Skeletal muscle cell (primary cell): ENCODE measurements around the gene ABAT.
"Not testable (repeated sequence)": the region's sequence is repeated elsewhere in the genome, so short reads cannot be mapped to it uniquely, and the experiment has no call there.

Experiments used
- DNase-seq: peaks from one replicate; pipeline ENCODE4 v3.0.0-alpha.2; 2010; ENCODE audit warnings: low read depth
- H3K4me3 ChIP-seq: 2 replicates; pipeline ENCODE4 v1.5.1; 2011; ENCODE audit warnings: low read depth, mild to moderate bottlenecking, control low read depth, low read length, moderate library complexity

The ABAT gene

DNA sequence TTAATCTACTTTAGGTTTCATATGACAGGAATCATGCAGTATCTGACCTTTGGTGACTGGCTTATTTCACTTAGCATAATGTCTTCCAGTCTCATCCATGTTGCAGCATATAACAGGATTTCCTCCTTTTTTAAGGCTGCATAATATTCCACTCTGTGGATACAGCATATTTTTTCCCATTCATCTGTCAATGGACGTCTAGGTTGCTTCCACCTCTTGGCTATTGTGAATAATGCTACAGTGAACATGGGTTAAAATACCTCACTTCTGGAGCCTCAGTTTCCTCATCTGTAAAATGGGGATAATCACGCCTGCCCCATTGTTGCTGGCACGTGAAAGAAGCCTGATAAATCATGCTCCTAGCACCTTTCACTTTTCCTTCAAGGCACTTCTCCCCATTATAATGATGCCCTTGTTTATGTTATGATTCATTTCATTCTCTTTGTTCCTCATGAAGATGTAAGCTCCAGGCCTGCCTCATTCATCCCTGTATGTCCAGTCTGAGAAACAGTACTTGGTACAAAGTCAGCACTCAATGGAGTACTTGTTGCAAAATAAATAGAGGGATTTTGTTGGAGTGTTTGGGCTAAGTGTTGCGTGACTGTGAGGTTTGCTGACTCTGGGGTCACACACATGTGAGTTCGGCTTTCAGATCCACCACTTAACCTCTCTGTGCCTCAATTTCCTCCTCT, 59.6 kb downstream of the ABAT start:
- DNase-seq, result no peak
- H3K4me3 ChIP-seq, result no peak overlapping the region

DNA sequence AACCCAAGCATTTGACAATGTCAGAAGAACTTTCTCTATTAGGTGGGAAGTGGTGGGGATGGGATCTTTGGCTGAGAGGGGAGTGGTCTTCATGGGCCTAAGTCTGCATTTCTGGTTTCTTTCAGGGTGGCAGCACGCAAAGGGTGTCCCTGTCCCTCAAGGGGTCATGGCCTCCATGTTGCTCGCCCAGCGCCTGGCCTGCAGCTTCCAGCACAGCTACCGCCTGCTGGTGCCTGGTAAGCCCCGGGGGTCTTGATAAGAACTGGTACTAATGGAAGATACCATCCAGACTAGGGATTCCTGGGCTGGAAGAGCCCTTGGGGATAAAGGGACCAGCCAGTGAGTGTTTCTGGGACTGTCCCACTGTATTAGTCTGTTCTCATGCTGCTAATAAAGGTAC, 61.2 kb downstream of the ABAT start:
- DNase-seq, result no peak
- H3K4me3 ChIP-seq, result no peak overlapping the region

DNA sequence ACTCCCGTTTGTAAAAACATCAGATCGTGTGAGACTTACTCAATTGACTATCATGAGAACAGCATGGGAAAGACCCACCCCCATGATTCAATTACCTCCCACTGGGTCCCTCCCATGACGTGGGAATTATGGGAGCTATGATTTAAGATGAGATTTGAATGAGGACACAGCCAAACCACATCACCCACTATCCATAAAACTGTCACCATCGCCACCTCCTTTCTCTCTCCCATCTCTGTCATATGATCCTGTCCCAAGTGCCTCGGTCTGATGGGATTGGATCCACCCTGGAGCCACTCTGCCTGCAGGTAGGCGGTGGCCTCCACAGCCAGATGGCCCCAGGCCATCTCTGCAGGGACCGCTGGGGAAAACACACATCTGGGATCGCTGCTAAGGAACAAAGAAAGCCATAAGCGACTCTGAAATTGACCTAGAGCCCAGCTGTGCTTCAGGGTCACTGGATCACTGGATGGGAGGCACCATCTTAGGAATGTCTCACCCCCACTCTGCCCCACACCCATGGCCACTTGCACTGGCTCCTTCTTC, 61.8 kb downstream of the ABAT start:
- no peak overlapping the region for H3K4me3 ChIP-seq
- DNase-seq, result no peak

DNA sequence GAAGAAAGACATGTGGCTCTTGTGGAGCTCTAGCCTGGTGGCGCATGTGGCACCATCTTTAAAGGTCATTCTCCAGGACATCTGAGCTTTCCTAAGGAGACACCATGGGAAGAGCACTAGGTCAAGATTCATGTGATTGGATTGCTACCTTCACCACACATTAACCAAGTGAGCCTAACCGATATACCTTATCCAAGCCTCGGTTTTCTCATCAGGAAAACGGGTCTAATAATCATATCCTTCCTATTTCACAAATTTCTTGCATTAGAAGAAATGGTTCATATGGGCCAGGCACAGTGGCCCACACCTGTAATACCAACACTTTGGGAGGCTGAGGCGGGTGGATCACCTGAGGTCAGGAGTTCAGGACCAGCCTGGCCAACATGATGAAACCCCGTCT, 64.7 kb downstream of the ABAT start:
- H3K4me3 ChIP-seq, result no peak overlapping the region
- no peak for DNase-seq

DNA sequence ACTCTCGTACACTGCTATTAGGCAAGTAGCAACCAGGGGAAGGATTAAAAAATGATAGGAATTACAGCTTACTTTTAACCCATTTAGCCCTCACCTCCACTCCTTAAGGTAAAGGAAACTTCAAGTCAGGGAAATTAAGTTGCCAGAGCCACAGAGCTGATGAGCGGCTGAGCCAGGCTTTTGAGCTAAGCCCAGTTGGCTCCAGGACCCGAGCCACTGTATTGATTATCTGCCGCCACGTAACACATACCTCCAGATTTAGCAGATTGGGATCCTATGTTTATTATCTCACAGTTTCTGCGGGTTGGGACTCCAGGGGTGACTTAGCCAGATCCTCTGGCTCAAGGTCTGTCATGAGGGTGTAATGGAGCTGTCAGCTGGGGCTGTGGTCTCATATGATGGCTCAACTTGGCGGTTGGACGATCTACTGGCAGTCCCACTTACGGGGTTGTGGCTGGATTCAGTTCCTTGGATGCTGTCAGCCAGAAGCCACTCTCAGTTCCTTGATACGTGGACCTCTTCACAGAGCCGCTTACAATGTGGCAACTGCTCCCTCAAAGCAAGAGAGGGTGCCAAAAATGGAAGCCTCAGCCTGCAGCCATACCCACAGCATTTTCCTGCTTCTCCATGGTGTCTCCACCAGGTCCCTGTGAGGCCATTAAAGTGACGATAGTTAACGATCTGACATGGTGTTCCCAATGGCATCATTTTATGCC, 65.7 kb downstream of the ABAT start:
- no peak overlapping the region for H3K4me3 ChIP-seq
- DNase-seq, result no peak

DNA sequence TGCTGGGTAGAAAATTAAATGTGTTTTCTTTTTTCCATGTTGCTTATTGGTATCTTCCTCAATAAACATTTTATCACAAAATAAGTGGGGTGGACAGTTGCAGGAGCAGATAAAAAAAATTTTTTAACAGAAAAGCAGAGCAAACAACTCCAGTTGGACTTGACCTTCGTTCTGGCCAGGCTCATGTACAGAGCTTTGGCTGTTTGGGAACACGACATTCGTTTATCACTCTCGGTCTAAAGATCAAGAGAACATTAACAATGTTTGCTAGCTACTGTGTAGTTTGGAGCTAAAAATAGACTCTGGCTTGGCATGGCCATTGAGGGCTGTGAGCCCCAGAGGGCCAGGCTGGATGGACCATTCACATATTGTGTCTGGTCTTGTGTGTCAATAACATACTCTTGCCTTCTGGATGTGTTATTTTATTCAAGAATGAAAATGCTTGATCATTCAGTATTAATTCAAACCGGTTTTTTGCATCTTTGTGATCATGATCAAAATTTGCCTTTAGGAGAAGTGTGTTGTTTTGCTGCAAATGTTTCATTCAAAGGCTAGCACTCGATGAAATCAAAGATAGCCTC, 66.4 kb downstream of the ABAT start:
- H3K4me3 ChIP-seq, result no peak overlapping the region
- no peak for DNase-seq

DNA sequence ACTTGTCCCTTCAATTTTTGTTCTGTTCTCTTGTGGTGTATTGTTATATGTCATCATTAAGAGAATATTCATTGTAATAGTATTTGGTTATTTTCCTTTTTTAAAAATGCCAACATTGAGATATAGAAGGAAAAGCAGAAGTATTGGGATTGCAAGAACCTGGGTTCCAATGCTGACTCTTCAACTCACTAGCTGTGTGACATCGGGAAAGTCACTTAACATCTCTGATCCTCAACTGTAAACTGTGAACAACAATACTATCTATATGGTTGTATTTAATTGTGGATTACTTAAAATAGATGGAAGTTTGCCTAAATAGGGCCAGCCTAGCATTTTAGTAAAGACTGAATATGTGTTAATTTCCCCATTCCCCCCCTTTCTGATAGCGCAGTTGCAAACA, 67.2 kb downstream of the ABAT start:
- H3K4me3 ChIP-seq, result no peak overlapping the region
- DNase-seq, result no peak

DNA sequence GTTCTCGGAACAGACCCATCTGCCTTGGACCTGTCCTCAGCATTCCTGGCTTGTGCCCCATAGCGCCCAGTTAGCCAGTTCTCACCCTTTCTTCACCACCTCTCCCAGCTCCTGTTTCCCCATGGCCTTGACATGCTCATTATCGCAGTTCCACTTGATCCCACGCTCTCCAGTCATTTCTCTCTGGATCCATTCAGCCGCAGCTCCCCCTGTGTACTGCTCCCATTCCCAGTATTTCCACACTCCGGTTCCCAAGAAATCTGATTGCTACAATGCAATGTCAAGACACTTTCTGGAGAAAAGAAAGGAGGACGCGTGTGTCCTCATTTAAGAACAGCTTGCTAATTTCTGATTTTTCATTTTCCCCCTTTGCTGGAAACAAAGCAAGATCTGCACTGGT, 67.7 kb downstream of the ABAT start:
- no peak overlapping the region for H3K4me3 ChIP-seq
- no peak for DNase-seq

DNA sequence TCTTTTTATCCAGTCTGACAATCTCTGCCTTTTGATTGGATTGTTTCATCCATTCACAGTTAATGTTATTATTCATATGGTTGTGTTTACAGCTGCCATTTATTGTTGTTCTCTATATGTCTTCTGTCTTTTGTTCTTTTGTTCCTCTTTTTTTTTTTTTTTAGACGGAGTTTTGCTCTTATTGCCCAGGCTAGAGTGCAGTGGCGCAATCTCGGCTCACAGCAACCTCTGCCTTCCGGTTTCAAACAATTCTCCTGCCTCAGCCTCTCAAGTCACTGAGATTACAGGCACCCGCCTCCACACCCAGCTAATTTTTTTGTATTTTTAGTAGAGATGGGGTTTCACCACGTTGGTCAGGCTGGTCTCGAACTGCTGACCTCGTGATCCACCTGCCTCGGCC, 74.5 kb downstream of the ABAT start:
- H3K4me3 ChIP-seq, DNase-seq: not testable (repeated sequence)

DNA sequence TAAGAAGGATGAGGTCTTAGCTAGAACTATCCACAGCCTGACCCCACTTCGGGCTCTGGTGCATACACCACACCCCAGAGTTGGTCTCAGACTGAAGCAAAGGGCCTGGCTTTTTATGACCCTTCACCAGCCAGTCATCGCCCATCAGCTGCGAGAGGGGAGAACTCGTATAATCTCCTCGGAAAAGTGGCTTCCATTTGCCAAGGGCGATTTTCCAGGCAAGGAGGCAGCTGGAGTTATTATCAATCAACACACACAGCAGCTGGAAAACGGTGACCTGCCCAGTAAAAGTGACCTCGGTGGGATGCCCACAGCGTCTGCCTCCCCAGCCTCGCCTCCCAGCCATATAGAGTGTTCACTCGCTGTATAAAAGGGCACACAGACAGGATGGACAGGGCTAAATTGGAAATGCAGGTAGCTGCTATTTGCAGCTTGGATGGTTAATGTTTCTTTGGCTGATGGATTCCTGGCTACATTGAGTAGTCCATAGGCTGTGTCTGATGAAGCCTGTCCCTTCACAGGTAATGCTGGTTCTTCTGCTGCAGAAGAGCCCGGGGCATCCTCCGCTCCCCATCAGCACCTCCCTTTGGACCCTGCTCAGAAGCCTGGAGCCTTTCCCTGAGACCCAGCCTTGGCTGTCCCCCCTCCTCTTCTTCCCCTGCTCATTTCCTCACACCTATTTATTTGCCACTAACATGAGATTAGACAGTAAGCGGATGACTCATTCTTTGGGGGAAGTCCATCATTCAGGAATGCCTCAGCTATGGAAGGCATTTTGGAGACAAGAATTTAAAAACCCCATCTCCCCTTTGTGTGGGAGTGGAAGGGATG, 77.3 kb downstream of the ABAT start:
- DNase-seq, result peak; percentile 26
- H3K4me3 ChIP-seq, result no peak overlapping the region

DNA sequence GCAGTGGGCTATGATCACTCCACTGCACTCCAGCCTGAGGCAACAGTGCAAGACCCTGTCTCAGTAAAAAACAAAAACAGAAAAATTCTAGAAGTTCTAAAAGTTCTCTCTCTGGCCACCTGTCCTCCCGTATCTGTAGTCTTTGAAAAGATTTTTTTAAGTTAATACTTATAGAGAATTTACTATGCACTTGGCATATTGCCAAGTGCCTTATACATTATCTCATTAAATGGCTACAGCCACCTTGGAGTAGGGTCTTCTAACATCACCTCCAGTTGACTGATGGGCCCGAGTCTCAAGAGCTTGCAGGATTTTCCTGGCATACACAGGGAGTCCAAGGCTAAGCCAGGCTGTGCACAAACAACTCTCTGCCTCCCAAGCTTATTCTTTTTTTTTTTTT, 78.3 kb downstream of the ABAT start:
- DNase-seq, result no peak
- H3K4me3 ChIP-seq, result no peak overlapping the region

DNA sequence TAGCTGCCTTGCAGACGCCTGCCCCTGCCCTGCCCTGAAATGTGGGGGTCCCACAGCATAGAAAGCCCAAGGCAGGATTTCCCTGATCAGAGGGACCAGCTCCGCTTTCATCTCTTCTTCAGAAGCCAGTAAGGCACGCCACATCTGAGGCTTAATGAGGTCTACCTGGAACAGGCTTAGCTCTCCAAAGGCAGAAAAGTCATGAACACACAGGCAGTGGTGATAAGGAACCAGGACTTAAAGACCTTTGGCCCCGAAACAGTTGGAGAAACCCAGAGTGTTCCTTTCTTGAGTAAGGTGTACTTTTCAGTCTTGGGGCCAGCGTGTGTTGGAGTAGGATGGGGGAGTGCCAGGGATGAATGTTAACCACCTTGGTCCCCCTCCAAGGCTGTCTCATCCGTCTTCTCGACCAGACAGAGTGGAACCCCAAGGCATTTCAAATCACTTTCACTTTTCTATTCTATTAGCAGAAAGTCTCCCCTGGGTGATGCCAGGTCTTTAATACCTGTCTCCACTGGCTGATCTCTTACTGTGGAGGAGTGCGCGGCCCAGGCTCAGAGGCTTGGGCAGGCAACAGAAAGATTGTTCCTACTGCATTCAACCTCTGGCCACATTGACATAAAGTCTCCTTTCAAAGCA, 79.1 kb downstream of the ABAT start:
- H3K4me3 ChIP-seq, result no peak overlapping the region
- no peak for DNase-seq

DNA sequence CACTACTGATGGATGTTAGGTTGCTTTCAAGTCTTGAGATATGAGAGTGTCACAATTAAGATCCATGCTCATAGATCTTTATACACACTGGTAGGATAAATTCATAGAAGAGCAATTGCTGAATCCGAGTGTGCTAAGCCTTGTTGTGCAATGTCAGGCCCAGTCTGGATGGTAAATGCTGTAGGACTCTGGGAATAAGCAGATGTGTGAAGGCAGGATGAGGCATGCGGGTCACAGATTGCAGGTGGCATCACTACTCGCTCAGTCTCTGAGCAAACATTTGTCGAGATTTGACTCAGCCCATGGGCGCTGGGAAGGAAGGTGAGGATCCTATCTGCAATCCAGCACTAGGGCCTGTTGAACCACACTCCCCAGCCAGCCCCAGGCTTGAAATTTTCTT, 82.3 kb downstream of the ABAT start:
- H3K4me3 ChIP-seq, result no peak overlapping the region
- no peak for DNase-seq

DNA sequence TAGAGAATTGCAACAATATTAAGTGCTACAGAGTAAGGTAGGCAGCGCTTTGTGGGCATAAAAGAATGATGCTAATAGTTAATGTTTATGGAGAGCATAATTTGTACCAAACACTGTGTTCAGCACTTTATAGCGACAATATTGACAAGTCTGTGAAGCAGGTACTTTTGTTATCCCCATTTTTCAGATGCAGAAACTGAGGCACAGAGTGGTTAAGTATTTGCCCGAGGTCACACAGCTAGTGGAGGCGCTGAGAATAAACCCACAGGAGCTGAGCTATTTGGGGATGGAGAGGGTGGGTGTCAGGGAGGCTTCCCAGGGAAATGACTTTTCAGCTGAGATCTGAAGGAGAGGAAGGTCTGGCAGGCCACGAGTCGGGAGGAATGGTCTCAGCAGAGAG, 83.6 kb downstream of the ABAT start:
- no peak overlapping the region for H3K4me3 ChIP-seq

DNA sequence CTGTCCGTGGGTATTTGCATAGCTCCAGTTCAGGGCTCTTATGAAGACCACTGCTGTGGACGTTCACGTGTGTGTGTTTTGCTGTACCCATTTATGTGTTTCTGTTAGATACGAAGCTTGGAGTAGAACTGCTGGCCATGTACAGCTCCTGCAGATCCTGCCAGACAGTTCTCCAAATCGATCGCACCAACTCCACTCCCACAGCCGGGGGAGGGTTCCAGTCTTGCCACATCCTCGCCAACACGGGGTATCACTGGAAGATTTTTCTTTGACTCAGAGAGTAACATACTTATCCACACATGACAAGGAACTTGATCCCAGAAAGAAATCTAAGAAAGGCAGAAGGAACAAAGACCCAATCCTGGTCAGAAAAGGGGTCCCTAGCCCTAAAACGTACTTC, 85.6 kb downstream of the ABAT start:
- no peak overlapping the region for H3K4me3 ChIP-seq
- DNase-seq, result no peak

More for the DNA sequence above, 83.6 kb downstream of the ABAT start:
- DNase-seq, result no peak

DNA sequence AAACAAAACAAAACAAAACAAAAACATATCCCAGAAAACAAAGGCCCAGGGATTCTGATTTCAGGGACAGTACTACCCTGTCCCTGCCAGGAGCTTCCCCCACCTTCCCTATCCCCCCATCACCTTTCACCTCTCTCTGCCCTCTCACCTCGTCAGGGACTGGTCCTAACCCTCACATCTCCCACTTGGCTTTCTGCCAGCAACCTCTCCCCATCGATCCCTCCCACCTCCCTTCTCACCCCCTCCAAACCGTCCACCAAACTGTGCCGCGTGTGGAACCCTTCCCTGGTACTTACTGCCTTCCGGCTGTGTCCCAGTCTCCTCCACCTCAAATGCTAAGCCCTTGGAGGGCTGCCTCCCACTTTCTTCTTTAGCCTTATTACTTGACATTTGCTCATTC, 86.7 kb downstream of the ABAT start:
- no peak overlapping the region for H3K4me3 ChIP-seq

DNA sequence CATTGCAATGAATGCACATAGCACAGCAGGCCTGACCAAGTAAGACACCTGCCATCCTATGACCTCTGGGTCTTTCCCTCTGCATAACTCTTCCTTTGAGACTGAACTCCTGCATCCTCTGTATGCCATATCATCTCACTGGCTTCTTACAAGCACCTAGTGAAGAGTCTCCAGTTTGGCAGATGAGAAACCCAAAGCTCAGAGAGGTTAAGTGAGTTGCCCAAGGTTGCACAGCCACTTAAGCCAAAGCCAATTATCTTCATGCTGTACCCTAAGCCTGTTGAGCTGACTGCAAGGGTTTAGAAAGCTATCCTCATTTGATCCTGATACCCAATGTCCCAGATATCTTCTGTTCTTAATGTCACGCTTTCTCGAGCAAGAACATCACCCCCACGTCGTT, 87.8 kb downstream of the ABAT start:
- H3K4me3 ChIP-seq, result no peak overlapping the region
- DNase-seq, result no peak

More for the DNA sequence above, 86.7 kb downstream of the ABAT start:
- DNase-seq, result no peak

DNA sequence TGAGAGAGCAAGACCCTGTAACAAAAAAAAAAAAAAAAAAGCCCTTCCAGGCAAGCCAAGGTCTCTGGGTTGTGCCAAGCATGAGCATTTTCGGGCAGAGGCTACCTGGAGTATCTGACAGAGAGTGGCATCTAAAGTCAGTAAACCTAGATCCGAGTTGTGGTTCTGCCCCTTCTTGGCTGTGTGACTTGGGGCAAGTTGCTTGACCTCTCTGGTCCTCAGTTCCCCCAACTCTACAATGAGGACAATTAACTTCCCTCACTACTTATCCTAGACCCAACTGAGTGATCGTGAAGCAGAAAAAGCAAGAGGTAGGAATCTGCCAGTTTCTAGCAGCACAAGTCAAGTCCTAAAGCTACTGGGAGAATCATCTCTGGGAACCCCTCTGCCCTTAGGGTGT, 88.7 kb downstream of the ABAT start:
- DNase-seq, result no peak
- H3K4me3 ChIP-seq, result no peak overlapping the region

DNA sequence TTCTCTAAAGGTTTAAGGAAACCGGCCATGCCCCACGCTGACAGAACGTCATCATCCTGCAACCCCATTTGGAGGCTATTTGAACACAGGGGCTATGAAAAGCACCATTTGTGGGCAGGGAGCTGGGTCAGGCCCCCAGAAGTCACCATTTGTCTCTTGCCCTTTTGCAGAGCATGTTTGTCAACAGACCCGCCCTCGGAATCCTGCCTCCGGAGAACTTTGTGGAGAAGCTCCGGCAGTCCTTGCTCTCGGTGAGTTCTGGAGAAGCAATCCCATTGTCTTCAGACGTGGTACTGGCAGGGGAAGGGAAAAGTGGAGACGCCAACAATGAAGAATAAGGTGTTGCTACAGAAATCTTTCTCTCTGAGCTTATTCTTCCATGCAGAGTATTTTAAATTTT, 89.5 kb downstream of the ABAT start:
- DNase-seq, result no peak
- H3K4me3 ChIP-seq, result no peak overlapping the region
